ENCODE data around the gene ENPP3. TPM values are rescaled to one million over a fixed set of nuclear protein-coding genes. Genes with fewer than 3 reads are reported as not detected.
A peak's percentile ranks its signal among the peaks of the same experiment; 100 is the strongest.

Gene ENPP3
- total and polyA plus RNA-seq, 2 of the 13 experiments (the other 11 are each of a cell fraction or from before 2014, with no cell fraction given): 40.0 to 75.4 TPM

GRCh38 chr6:131642987-131643611 lies 6.0 kb downstream of the ENPP3 start:
- ChIA-PET CTCF (ENCODE audit: low intra/inter-chr PET ratio, low total read pairs) (no interaction called here), POLR2A (interaction anchor here (1.3 kb wide), 1 partner anchor 12 kb away, joined by 3 read pairs; no protein-coding TSS in a partner anchor)
- WGBS (ENCODE audit: low lambda C conversion rate): 96% methylated on average over 3 of the region's 3 CpGs
- no TSS peak for BruUV-seq (replicated peaks)
- FAIRE-seq (no peak), DNase-seq (ENCODE audit: low spot score) (no peak), ATAC-seq (no peak)
- Histone ChIP-seq H3K9ac (ENCODE audit: insufficient read depth, low read depth, low read length) (no peak overlapping the region), H3K4me3 (replicated peaks in 1 of 3; ENCODE audit: insufficient read depth in 1 of 3, low read depth in 2 of 3, low read length in 3 of 3) (no peak overlapping the region), H3K27ac (ENCODE audit: extremely low read length, insufficient read depth, low read length) (no peak overlapping the region), H3K79me2 (ENCODE audit: insufficient read depth, low read length) (peaks cover 18% of the 10 kb centered on the region), H2AFZ (ENCODE audit: low read length) (no peak overlapping the region), H3K27me3 (ENCODE audit: control insufficient read depth in 1 of 2, insufficient read depth in 2 of 2, low read length in 2 of 2) (no peaks in the 10 kb centered on the region), H3K9me3 (ENCODE audit: low read length) (no peaks in the 10 kb centered on the region), H4K20me1 (ENCODE audit: insufficient read depth, low read length) (no peaks in the 10 kb centered on the region), H3K4me2 (ENCODE audit: low read depth, low read length) (no peak overlapping the region), H3K4me1 (ENCODE audit: insufficient read depth, low read length) (peaks cover 38% of the 10 kb centered on the region), H3K36me3 (replicated peaks in 1 of 2; ENCODE audit: control insufficient read depth in 1 of 2, insufficient read depth in 2 of 2, low read length in 2 of 2) (peaks cover 16 to 62% of the 10 kb centered on the region in 2 experiments)
- intact Hi-C loops (cut with micrococcal nuclease; ENCODE audit: unreplicated experiment): no loop called here
- no peak for TF ChIP-seq KAT8 (CRISPR knock-in tag; IDR thresholded peaks at IDR 0.05)
- TF ChIP-seq ZNF143 (CRISPR knock-in tag; IDR thresholded peaks at IDR 0.05): no peak
- TF ChIP-seq, protein P1, sequence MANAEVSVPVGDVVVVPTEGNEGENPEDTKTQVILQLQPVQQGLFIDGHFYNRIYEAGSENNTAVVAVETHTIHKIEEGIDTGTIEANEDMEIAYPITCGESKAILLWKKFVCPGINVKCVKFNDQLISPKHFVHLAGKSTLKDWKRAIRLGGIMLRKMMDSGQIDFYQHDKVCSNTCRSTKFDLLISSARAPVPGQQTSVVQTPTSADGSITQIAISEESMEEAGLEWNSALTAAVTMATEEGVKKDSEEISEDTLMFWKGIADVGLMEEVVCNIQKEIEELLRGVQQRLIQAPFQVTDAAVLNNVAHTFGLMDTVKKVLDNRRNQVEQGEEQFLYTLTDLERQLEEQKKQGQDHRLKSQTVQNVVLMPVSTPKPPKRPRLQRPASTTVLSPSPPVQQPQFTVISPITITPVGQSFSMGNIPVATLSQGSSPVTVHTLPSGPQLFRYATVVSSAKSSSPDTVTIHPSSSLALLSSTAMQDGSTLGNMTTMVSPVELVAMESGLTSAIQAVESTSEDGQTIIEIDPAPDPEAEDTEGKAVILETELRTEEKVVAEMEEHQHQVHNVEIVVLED (CRISPR knock-in tag; IDR thresholded peaks at IDR 0.05; ENCODE audit: borderline replicate concordance): no peak
- TF ChIP-seq ZNF207 (IDR thresholded peaks at IDR 0.05; ENCODE audit: borderline replicate concordance): no peak
- no peak for TF ChIP-seq KDM5A (IDR thresholded peaks at IDR 0.05; ENCODE audit: borderline replicate concordance, low read length)
- in situ Hi-C loops (cut with HindIII; ENCODE audit: extremely low pct_ligation_motif_present, low pct_unique_long_range_greater_than_20kb): no loop called here

GRCh38 chr6:131643855-131644460 lies 6.9 kb downstream of the ENPP3 start:
- Histone ChIP-seq H3K9ac (ENCODE audit: insufficient read depth, low read depth, low read length) (no peak overlapping the region), H4K20me1 (ENCODE audit: insufficient read depth, low read length) (no peaks in the 10 kb centered on the region), H3K79me2 (ENCODE audit: insufficient read depth, low read length) (peaks cover 9% of the 10 kb centered on the region), H3K4me3 (replicated peaks in 1 of 3; ENCODE audit: insufficient read depth in 1 of 3, low read depth in 2 of 3, low read length in 3 of 3) (no peak overlapping the region), H3K9me3 (ENCODE audit: low read length) (no peaks in the 10 kb centered on the region), H3K27ac (ENCODE audit: extremely low read length, insufficient read depth, low read length) (no peak overlapping the region), H3K4me1 (ENCODE audit: insufficient read depth, low read length) (peaks cover 30% of the 10 kb centered on the region; the same call in 1 of the 2 replicates), H3K4me2 (ENCODE audit: low read depth, low read length) (no peak overlapping the region), H2AFZ (ENCODE audit: low read length) (no peak overlapping the region), H3K27me3 (ENCODE audit: control insufficient read depth in 1 of 2, insufficient read depth in 2 of 2, low read length in 2 of 2) (no peaks in the 10 kb centered on the region), H3K36me3 (replicated peaks in 1 of 2; ENCODE audit: control insufficient read depth in 1 of 2, insufficient read depth in 2 of 2, low read length in 2 of 2) (peaks cover 14 to 63% of the 10 kb centered on the region in 2 experiments)
- POLR2A ChIA-PET: no interaction called here
- FAIRE-seq (no peak), ATAC-seq (no peak), DNase-seq (ENCODE audit: low spot score) (no peak)
- intact Hi-C loops (cut with micrococcal nuclease; ENCODE audit: unreplicated experiment): no loop called here
- in situ Hi-C loops (cut with HindIII; ENCODE audit: extremely low pct_ligation_motif_present, low pct_unique_long_range_greater_than_20kb): no loop called here
- BruUV-seq (replicated peaks): TSS peak; percentile 13
- 92% methylated on average over 2 of the region's 2 CpGs for WGBS (ENCODE audit: low lambda C conversion rate)
- CTCF ChIA-PET (ENCODE audit: low intra/inter-chr PET ratio, low total read pairs): no interaction called here
- TF ChIP-seq ZNF142 (CRISPR knock-in tag; IDR thresholded peaks at IDR 0.05) (no peak), KDM1A (CRISPR knock-in tag; IDR thresholded peaks at IDR 0.05) (no peak), ZFP36L1 (CRISPR knock-in tag; IDR thresholded peaks at IDR 0.05) (no peak), ZNF260 (CRISPR knock-in tag; IDR thresholded peaks at IDR 0.05; ENCODE audit: borderline replicate concordance, low read depth) (no peak), RBAK (CRISPR knock-in tag; IDR thresholded peaks at IDR 0.05) (no peak)
